Ishikawa (cell line): ENCODE results near the gene MBOAT7.

ENCODE experiments used
- TAF1 ChIP-seq: IDR thresholded peaks from 2 replicates; pipeline ENCODE4 v1.6.1; 2012; ENCODE audit warnings: low read depth, mild to moderate bottlenecking
- TF ChIP-seq, protein P1 (sequence below): IDR thresholded peaks from 2 replicates; pipeline ENCODE4 v1.6.1; 2012
- TF ChIP-seq, protein P2 (sequence below): IDR thresholded peaks from 2 replicates; pipeline ENCODE4 v1.6.1; 2012

DNA sequence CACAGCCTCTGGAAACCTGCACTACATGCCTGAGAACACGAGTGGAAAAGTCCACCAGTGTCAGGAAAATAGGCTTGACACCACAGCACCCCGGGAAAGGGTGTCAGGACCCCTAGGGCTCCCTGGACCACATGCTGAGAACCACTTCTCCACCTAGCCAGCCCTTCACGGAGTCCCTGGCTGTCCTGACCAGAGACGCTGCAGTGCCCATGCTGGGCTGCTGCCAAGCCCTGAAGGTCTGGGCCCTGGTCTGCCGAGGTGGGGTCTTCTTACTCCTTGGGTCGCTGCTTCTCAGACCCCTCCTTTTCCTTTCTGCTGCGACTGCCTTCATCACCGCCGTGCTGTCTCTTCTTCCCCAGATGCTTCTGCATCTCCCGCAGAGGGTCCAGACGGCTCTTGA, 32.9 kb downstream of the MBOAT7 start:
- TF ChIP-seq TAF1: no peak
- TF ChIP-seq, protein P1, sequence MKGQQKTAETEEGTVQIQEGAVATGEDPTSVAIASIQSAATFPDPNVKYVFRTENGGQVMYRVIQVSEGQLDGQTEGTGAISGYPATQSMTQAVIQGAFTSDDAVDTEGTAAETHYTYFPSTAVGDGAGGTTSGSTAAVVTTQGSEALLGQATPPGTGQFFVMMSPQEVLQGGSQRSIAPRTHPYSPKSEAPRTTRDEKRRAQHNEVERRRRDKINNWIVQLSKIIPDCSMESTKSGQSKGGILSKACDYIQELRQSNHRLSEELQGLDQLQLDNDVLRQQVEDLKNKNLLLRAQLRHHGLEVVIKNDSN: no peak
- TF ChIP-seq, protein P2, sequence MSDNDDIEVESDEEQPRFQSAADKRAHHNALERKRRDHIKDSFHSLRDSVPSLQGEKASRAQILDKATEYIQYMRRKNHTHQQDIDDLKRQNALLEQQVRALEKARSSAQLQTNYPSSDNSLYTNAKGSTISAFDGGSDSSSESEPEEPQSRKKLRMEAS: no peak
